DND-41 (cell line): ENCODE results near the gene CCDC27.

Experiments
- ATAC-seq: fragments of 200-7000 bp; cut with Tn5 transposase; 3 replicates; pipeline ENCODE4 v1.9.1; 2021; ENCODE audit warnings: low read depth; ENCODE audit not compliant: insufficient read depth
- DNase-seq: peaks from one replicate; pipeline ENCODE4 v3.0.0-alpha.2; 2020
- H2AFZ ChIP-seq: 2 replicates; pipeline ENCODE4 v1.6.0; 2012; ENCODE audit warnings: low read depth, low read length
- H3K27ac ChIP-seq: 2 replicates; pipeline ENCODE4 v1.5.1; 2012; ENCODE audit warnings: low read length, inconsistent platforms
- H3K27me3 ChIP-seq: fragments of 200-600 bp; sonication (generic); 2 replicates; pipeline ENCODE4 v1.6.0; 2012; ENCODE audit warnings: low read length, mild to moderate bottlenecking, inconsistent platforms; ENCODE audit not compliant: insufficient read depth, poor library complexity
- H3K36me3 ChIP-seq: 2 replicates; pipeline ENCODE4 v1.5.1; 2012; ENCODE audit warnings: low read length, inconsistent platforms; ENCODE audit not compliant: insufficient read depth
- H3K4me1 ChIP-seq: 2 replicates; pipeline ENCODE4 v1.5.1; 2012; ENCODE audit warnings: mild to moderate bottlenecking, low read length; ENCODE audit not compliant: insufficient read depth
- H3K4me2 ChIP-seq: 2 replicates; pipeline ENCODE4 v1.6.0; 2012; ENCODE audit warnings: mild to moderate bottlenecking, moderate library complexity, low read length, inconsistent platforms; ENCODE audit not compliant: insufficient read depth
- H3K4me3 ChIP-seq, 2 experiments: fragments of 200-600 bp in 1 of 2; shearing (Covaris generic) in 1 of 2; 2 replicates each; pipeline ENCODE4 v1.5.1; 2012 to 2016; ENCODE audit warnings: inconsistent platforms in 2 of 2, low read length in 2 of 2, mild to moderate bottlenecking in 2 of 2, low read depth in 1 of 2, moderate library complexity in 1 of 2
- H3K79me2 ChIP-seq: 2 replicates; pipeline ENCODE4 v1.6.0; 2012; ENCODE audit warnings: low read length, inconsistent platforms; ENCODE audit not compliant: insufficient read depth
- H3K9ac ChIP-seq: 2 replicates; pipeline ENCODE4 v1.6.0; 2012; ENCODE audit warnings: low read depth, mild to moderate bottlenecking, inconsistent platforms, low read length, moderate library complexity
- H3K9me3 ChIP-seq: 2 replicates; pipeline ENCODE4 v1.5.1; 2012; ENCODE audit warnings: low read length, moderate library complexity, mild to moderate bottlenecking, inconsistent platforms; ENCODE audit not compliant: insufficient read depth, severe bottlenecking
- H4K20me1 ChIP-seq: 2 replicates; pipeline ENCODE4 v1.6.0; 2012; ENCODE audit warnings: low read length; ENCODE audit not compliant: insufficient read depth
- EZH2 ChIP-seq: IDR thresholded peaks from 3 replicates; pipeline ENCODE4 v1.6.1; 2012; ENCODE audit warnings: borderline replicate concordance, low read depth, mild to moderate bottlenecking, moderate library complexity, low read length, inconsistent platforms; ENCODE audit not compliant: severe bottlenecking
- TF ChIP-seq, protein P1 (sequence below): IDR thresholded peaks from 2 replicates; pipeline ENCODE4 v1.5.1; 2012; ENCODE audit warnings: borderline replicate concordance, low read length, moderate library complexity, mild to moderate bottlenecking; ENCODE audit not compliant: poor library complexity, severe bottlenecking; ENCODE audit errors: extremely low read depth

Gene CCDC27

GRCh38 chr1:3761296-3762010 lies 9.2 kb downstream of the CCDC27 start:
- no peaks in the 10 kb centered on the region for H3K9me3 ChIP-seq
- no peak overlapping the region for H3K4me3 ChIP-seq
- no peaks in the 10 kb centered on the region for H3K4me1 ChIP-seq
- H3K79me2 ChIP-seq: no peaks in the 10 kb centered on the region
- H4K20me1 ChIP-seq: peaks cover 5% of the 10 kb centered on the region; the same call in 1 of the 2 replicates
- no peak overlapping the region for H3K4me2 ChIP-seq
- TF ChIP-seq, protein P1, sequence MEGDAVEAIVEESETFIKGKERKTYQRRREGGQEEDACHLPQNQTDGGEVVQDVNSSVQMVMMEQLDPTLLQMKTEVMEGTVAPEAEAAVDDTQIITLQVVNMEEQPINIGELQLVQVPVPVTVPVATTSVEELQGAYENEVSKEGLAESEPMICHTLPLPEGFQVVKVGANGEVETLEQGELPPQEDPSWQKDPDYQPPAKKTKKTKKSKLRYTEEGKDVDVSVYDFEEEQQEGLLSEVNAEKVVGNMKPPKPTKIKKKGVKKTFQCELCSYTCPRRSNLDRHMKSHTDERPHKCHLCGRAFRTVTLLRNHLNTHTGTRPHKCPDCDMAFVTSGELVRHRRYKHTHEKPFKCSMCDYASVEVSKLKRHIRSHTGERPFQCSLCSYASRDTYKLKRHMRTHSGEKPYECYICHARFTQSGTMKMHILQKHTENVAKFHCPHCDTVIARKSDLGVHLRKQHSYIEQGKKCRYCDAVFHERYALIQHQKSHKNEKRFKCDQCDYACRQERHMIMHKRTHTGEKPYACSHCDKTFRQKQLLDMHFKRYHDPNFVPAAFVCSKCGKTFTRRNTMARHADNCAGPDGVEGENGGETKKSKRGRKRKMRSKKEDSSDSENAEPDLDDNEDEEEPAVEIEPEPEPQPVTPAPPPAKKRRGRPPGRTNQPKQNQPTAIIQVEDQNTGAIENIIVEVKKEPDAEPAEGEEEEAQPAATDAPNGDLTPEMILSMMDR: no peak
- TF ChIP-seq EZH2: no peak
- DNase-seq (no peak), ATAC-seq (no peak)
- H3K27me3 ChIP-seq: no peaks in the 10 kb centered on the region
- H3K36me3 ChIP-seq: no peaks in the 10 kb centered on the region
- H3K9ac ChIP-seq: no peak overlapping the region
- no peak overlapping the region for H3K27ac ChIP-seq
- H2AFZ ChIP-seq: no peak overlapping the region

- Histone ChIP-seq H4K20me1 (peaks cover 5% of the 10 kb centered on the region; the same call in 1 of the 2 replicates), H3K27me3 (no peaks in the 10 kb centered on the region), H3K4me3 (no peak overlapping the region), H3K9ac (no peak overlapping the region), H3K36me3 (no peaks in the 10 kb centered on the region), H3K79me2 (no peaks in the 10 kb centered on the region), H3K4me2 (no peak overlapping the region), H3K27ac (no peak overlapping the region), H3K4me1 (no peaks in the 10 kb centered on the region), H3K9me3 (no peaks in the 10 kb centered on the region), H2AFZ (no peak overlapping the region)
- no peak for TF ChIP-seq EZH2
- TF ChIP-seq, protein P1: no peak
- ATAC-seq (no peak), DNase-seq (no peak)
Observed at GRCh38 chr1:3762151-3762872, 10.1 kb downstream of the CCDC27 start.

GRCh38 chr1:3762873-3763228 lies 10.6 kb downstream of the CCDC27 start:
- ATAC-seq: no peak
- Histone ChIP-seq H2AFZ (no peak overlapping the region), H3K4me3 (no peak overlapping the region), H3K4me2 (no peak overlapping the region), H4K20me1 (peaks cover 5% of the 10 kb centered on the region; the same call in 1 of the 2 replicates), H3K79me2 (no peaks in the 10 kb centered on the region), H3K4me1 (no peaks in the 10 kb centered on the region), H3K9me3 (no peaks in the 10 kb centered on the region), H3K27me3 (no peaks in the 10 kb centered on the region), H3K36me3 (no peaks in the 10 kb centered on the region), H3K9ac (no peak overlapping the region), H3K27ac (no peak overlapping the region)
- no peak for DNase-seq
- TF ChIP-seq, protein P1: no peak
- no peak for TF ChIP-seq EZH2
